GM21786 (cell line): ENCODE results near the gene ZDHHC13.
"Not testable (repeated sequence)": the region's sequence is repeated elsewhere in the genome, so short reads cannot be mapped to it uniquely, and the experiment has no call there.

Experiments used
- ATAC-seq: cut with Tn5 transposase; IDR thresholded peaks from one replicate; pipeline ENCODE4 v1.9.1; 2021; ENCODE audit not compliant: unreplicated experiment

Gene ZDHHC13

DNA sequence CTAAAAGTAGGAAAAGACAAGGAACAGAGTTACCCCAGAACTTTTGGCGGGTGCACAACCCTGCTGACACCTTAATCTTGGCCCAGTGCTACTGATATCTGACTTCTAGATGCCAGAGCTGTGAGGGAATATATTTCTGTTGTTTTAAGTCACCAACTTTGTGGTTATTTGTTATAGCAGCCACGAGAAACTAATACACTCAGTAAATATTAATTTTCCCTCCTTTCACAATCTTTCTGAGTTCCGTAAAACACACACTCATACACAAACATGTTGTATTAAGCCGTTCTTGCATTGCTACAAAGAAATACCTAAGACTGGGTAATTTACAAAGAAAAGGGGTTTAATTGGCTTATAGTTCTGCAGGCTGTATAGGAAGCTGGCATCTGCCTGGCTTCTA, 16.1 kb upstream of the ZDHHC13 start:
- no peak for ATAC-seq

DNA sequence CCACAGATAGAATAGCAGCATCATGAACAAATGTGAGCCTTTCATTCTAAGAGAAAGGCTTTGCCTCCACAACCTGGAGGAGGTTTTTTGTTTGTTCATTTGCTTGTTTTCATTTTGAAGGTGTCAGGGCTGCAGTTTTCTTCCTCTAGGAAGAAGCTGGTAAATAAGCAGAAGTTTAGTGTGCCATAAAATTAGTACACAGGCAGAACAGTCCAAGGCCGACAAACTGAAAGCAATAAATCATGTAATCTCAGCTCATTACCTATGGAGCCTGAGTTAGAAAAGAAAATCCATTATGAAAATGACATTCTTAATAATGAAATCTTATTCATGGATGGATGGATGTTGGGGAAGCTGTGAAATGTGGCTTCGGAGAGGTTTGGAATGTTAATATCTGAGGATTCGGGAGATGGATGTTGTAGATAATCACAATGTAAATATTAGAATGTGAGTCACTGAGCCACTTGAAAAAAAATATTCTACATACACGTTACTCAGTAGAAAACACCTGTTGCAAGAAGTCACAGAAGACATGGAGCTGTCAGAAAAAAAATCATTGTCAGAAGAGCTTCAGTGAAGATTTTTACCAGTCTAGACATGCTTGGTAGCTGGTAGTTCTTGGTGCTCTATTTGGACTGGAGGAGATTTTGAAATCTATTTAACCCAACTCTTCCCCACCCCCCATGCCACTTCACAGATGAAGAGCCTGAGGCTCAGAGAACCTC, 15.0 kb upstream of the ZDHHC13 start:
- ATAC-seq: no peak

DNA sequence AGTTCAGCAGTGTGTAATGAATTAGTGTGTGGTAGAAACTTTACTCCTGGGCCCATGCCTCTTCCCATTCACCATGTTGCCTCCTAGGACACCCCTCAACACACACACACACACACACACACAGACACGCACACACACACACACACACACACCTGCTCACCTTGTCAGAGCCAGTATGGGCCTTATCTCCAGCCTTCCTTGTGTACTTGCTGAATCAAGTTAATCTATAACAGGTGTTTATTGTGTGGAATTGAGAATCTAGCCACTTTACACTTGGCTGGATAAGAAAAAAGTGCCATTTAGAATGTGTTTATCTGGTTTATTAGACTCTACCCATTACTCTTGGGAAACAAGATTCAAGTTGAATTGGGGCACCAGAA, 14.5 kb upstream of the ZDHHC13 start:
- no peak for ATAC-seq

DNA sequence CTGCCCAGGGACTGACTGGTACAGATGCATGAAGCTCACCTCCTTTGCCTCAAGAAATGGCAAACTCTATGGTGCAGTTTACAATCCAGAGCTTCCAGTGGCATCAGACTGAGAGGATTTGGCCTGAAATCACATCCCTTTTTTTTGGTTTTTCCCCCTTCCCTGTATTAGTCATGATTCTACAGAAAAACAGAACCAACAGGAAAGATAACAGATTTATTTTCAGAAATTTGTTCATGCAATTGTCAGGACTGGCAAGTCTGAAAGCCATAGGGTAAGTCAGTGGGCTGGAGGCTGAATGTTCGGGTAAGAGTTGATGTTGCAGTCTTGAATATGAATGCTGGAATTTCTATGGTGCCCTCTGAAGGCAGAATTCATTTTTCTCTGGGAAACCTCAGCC, 12.0 kb upstream of the ZDHHC13 start:
- no peak for ATAC-seq

DNA sequence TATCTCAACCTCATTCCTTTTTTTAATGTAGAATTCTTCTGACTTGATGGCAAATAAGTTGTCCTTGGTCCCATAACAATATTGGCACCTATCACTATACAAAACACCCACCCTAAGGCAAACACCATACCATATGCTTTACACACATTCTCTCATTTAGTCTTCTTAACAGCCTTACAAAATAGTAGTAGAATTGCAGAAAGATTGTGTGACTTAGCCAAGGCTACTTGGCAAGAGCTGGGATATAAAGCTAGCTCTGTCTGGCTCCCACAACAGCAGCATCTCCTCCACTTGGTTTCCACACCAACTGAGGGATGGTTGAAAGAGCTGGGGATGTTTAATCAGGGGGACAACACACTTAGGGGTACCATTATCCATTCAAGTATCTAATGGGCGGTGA, 9.8 kb upstream of the ZDHHC13 start:
- ATAC-seq: no peak

DNA sequence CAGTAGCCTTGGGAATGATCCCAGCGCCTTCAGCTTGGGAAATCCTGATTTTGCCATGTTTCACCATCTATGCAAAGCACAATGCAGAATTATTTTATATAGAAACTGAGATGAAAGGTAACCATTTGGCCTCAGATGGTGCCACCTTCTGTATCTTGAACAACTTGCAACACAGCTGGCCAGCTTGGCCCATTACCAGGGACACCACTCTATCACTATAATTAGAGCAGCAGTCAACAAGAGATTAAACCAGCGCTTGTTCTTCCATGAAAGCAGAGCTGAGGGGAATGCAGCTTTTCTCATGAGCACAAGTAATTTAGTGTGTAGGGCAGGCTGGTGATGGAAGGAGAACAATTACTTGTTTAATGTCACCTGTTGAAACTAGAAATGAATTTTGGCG, 6.7 kb upstream of the ZDHHC13 start:
- no peak for ATAC-seq

DNA sequence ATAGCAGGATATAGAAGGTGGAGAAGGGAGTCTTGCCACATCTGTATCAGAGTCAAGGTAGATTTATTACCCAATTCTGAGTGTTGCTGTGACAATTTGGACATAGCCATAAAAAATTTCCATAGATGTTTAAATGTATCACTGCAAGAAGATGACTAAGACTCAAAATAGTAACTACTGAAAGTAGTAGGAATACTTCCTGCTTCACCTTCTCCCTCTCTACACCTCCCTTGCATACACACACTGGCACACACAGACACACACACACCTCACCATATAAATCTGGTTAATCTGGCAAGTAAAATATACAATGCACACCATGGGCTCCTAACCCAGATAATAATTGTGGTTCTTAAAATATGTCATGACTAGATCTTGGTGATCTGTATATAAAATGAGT, 5.2 kb upstream of the ZDHHC13 start:
- ATAC-seq: no peak

DNA sequence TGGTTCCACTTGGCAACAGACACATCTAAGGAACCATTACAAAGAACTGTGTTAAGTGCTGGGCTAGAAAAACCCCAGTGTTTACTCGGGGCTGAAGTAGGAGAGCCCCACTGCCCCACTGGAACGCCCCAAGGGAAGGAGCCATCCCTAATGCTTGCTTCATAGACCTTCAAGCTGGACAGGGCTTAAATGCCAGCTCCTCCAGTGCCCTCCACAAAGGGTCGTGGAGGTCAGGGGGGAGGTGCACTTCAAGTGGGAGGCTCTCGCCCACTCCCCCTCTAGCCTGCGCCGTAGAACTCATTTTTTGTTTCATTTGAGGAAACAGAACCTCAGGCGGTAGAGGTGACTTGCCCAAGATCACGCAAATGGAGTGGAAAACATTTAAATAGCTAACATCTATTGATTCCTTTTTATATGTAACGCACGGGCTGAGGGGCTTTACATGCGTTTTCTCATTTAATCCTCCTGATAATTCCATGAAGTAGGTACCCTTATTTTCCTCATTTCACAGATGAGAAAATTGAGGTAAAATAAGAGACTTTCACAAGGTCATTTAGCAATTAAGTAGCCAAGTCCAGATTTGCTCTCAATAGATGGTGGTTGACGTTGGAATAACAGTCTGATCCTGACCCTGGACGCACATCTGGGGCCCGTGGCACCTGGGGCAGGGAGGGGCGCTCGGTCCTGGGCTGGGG, 545 bp upstream of the ZDHHC13 start:
- ATAC-seq: no peak

DNA sequence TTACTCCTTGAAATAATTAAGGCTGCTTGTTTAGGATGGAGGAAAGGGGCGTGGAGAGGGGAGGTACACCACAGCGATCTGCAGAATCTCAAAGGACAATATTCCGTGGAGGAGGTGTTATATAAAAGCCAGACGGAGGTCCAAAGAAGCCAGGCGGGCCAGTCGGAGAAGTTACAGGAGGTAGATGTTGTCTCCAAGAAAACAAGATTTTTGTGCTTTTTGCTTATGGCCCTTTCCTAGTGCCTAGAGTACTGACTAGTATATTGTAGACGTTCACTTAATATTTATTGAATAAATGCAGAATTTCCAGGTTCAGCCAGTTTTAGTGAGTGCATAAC, 761 bp downstream of the ZDHHC13 start:
- ATAC-seq: no peak

DNA sequence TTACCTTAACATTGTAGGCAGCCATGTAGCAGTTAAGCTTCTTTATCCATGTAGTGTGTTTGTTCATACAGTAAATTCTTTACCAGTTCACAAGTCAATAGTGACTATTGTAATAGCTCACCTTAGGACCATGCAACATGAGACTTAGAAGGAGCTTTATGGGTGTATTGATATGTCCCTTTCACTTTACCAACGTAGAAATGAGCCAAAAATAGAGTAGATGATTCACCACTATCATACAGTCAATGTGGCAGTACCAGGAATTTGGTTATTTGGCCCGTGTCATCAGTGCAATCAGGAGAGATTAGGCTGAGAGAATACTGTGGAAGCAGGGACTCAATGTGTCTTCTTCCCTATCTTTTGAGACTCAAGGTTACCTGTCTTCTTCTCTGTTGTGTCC, 4.7 kb downstream of the ZDHHC13 start:
- no peak for ATAC-seq

DNA sequence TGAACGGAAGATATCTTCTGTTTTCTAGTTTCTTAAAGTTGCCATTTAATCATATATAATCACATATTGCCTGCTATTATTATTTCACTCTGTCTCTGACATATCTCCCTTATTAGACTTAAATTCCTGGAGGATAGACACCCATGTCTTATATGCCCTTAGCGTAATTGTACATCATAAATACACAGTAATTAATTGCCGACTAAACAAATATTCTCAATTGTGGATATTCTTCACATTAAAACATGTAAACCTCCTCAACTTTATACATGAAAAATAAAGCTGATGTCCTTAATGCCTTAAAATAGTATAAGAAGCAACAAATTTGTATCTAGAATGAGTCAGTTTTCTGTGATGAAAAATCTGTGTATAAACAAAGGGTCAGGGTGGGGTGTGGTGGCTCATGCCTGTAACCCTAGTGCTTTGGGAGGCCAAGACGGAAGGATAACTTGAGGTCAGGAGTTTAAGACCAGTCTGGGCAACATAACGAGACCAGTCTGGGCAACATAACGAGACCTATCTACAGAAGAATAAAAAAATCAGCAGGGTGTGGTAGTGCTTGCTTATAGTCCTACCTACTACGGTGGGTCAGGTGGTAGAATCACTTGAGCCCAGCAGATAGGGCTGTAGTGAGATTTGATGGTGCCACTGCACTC, 6.1 kb downstream of the ZDHHC13 start:
- no peak for ATAC-seq

DNA sequence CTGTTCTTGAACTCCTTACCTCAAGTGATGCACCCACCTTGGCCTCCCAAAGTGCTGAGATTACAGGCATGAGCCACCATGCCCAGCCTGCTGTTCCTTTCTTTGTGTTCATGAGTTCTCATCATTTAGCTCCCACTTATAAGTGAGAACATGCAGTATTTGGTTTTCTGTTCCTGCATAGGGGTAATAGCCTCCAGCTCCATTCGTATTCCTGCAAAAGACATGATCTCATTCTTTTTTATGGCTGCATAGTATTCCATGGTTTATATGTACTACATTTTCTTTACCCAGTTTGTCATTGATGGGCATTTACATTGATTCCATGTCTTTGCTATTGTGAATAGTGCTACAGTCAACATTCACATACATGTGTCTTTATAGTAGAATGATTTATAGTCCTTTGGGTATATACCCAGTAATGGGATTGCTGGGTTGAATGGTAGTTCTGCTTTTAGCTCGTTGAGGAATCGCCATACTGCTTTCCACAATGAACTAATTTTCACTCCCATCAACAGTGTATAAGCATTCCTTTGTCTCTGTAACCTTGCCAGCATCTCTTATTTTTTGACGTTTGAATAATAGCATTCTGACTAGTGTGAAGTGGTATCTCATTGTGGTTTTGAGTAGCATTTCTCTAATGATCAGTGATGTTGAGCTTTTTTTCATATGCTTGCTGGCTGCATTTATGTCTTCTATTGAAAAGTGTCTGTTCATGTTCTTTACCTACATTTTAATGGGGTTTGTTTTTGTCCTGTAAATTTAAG, 9.8 kb downstream of the ZDHHC13 start:
- ATAC-seq: not testable (repeated sequence)

DNA sequence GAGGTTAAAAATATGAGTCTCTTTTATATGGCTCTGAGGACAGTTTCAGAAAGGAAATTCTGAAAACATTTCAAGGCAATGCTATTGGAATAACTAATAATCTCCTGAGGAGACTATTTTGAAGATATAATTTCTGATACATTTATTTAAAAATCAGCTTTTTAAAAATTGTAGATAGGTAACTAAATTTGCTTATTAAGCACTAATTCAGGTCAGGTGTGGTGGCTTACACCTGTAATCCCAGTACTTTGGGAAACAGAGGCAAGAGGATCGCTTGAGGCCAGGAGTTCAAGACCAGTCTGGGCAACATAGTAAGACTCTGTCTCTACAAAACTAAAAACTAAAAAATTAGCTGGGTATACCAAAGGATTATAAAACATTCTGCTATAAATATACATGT, 17.0 kb downstream of the ZDHHC13 start:
- ATAC-seq: no peak

DNA sequence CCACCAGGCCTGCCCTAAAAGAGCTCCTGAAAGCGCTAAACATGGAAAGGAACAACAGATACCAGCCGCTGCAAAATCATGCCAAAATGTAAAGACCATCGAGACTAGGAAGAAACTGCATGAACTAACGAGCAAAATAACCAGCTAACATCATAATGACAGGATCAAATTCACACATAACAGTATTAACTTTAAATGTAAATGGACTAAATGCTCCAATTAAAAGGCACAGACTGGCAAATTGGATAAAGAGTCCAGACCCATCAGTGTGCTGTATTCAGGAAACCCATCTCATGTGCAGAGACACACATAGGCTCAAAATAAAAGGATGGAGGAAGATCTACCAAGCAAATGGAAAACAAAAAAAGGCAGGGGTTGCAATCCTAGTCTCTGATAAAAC, 19.9 kb downstream of the ZDHHC13 start:
- not testable (repeated sequence) for ATAC-seq

DNA sequence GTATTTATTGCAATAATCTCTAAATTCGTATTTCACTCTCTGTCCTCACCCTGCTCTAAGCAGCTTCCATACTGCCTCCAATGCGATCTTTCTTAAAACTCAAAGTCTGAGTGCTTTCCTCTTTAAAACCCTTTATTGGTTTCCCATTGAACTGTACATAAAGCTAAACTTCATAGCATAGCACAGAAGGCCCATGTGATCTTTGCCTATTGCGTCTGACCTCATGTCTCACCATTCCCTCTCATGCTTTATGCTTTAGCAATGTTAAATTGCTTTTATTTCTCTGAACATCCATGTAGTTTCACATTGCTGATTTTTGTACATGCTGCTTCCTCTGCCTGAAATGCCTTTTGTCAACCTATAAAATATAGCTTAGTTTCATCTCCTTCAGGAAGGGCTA, 28.4 kb downstream of the ZDHHC13 start:
- ATAC-seq: no peak

DNA sequence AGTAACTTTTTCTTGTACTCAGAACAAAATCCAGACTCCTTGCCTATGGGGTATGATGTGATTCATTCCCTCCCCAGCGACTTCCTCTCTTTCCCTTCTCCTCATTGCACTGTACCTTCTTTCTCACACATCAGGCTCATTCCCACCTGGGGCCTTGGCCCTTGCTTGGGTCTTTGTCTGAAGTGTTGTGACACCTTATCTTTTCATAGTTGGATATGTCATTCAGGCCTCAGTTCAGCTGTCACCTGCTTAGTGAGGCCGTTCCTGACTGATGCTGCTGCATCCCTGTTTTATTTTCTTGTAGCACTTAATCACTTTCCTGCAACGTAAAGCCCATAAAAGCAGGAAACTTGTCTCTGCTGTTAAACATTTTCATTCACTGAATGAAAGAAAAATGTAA, 39.9 kb downstream of the ZDHHC13 start:
- ATAC-seq: no peak

DNA sequence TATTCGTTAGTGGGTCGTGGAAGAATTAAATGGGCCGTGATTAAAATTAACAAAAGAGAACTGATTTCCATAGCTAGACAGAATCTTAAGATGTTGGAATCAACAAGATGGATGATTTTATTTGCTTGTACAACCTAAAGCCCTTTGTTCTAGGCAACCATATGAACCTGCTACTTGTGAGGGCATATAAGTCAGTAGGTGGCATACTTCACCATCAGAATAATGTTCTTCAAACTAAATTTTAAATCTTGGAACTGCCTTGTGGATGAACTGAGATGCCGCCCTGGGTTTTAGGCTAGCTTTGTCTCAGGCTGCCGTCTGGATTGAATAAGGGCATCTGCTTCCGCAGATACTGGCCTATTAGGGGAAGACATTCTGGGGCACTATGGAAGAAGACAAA, 43.9 kb downstream of the ZDHHC13 start:
- ATAC-seq: no peak

DNA sequence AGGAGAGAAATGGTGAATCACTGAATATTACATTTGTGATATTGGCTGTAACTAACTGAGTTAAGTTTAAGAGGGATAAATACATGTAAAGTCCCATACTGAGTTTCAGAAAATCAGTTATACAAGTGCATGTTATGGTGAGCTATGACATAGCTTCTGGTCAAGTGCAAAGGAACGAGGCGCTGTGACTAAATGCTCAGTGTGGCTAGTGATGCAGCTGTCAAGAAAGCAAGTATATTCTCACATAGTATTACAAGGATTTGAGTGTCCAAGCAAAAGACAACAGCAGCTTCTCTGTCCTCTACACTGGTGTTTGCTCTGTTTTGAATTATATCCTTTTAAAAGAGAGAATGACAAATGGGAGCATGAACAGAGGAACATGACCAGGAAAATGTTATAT, 44.7 kb downstream of the ZDHHC13 start:
- no peak for ATAC-seq

DNA sequence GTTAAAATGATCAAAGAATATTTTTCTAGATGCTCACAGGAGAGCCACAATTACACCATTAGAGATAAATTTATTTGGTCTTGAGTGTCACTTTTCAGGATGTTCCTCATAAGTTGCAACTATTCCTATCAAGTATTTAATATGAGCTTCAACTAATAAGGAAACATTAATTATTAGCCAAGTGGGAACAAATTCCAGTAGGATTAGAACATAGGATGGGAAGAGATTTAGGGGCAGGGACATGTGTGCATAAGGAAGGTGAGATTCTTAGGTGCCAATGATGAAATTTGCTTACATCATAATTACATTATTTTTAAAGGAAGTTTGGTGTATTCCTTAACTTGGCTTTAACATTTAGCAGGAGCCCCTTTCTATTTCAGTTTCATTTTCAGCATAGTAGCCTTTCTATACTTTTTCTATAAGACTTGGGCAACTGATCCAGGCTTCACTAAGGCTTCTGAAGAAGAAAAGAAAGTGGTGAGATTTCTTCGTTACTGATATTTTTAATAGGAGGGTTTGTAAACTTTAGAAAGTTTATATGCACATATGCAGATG, 46.1 kb downstream of the ZDHHC13 start:
- ATAC-seq: no peak

DNA sequence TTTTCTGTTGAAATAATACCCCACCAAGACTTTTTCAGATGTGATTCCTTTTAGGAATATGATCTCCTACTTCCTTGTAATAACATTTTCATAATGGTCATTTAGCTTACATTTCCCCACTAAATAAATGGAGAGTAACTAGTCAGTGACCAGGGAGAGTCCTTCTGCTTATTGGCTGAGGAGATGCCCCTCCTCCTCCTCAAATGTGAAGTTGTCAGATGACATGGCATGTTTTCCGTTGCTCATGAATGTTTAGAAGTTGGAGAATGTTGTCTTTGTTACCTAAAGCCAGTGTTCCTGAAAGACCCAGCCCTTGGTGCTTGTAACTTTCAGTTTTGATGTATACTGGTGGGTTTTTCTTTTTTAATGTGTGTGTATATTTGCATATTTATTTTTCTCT, 46.6 kb downstream of the ZDHHC13 start:
- no peak for ATAC-seq

DNA sequence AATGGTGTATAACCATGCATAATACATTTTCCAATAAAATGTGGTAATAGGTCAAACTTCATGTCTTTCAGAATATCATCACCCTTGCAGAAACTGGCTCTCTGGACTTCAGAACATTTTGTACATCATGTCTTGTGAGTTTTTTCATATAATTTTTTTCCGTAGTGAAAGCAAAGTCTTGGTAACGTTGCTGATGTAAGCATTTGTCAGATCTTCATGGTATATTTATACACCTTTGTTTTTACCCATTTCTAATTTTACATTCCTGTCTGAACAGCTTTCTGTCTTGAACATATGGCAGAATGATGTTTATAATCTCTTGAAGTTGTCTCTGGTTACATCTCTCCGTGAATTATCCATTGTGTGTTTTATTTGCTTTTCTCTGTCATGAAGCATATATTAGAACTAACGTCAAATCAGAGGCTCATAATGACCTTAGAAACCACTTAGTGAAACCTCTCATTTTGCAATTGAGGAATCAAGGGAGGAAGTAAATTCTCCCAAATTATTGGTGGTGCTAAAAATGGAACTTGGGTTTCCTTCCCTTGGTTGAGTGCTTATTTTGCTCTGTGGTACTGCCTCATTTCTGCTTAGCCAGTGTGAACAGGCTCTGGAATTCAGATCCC, 47.4 kb downstream of the ZDHHC13 start:
- ATAC-seq: no peak
